ENCODE measurements around the gene C11orf54. TPM values are rescaled to one million over a fixed set of nuclear protein-coding genes. Genes with fewer than 3 reads are reported as not detected.

C11orf54 gene
- polyA plus RNA-seq, 1 donor = 86.6 TPM

Other genes starting within 250 kb of the C11orf54 start
- gene SMCO4, start 198.3 kb upstream of the C11orf54 start, polyA plus RNA-seq = 47.9 TPM
- 15.3 TPM for gene CEP295, start 80.0 kb upstream of the C11orf54 start, polyA plus RNA-seq
- 176 TPM for gene TAF1D, start 177 bp upstream of the C11orf54 start, polyA plus RNA-seq
- gene MED17, start 42.6 kb downstream of the C11orf54 start, polyA plus RNA-seq = 33.7 TPM
- 1.9 TPM for gene VSTM5, start 108.9 kb downstream of the C11orf54 start, polyA plus RNA-seq